K562 (cell line): ENCODE measurements around the gene PNPLA1. TPM values are rescaled to one million over a fixed set of nuclear protein-coding genes. Genes with fewer than 3 reads are reported as not detected.
A peak's percentile ranks its signal among the peaks of the same experiment; 100 is the strongest.

ENCODE experiments used
- ATF7 ChIP-seq: fragments of 450-650 bp; IDR thresholded peaks from 2 replicates; pipeline ENCODE4 v1.7.1; 2014; ENCODE audit warnings: mild to moderate bottlenecking, moderate library complexity
- BRF1 ChIP-seq: IDR thresholded peaks from 3 replicates; pipeline ENCODE4 v1.6.1; 2011; ENCODE audit warnings: borderline replicate concordance, mild to moderate bottlenecking; ENCODE audit not compliant: insufficient read length; ENCODE audit errors: extremely low read depth
- DDX20 ChIP-seq: fragments of 450-650 bp; IDR thresholded peaks from 2 replicates; pipeline ENCODE4 v1.6.1; 2016; ENCODE audit warnings: missing genetic modification characterization, low read depth, mild to moderate bottlenecking, missing compliant biosample characterization, moderate library complexity
- GMEB1 ChIP-seq: fragments of 250-450 bp; sonication (Bioruptor Pico); IDR thresholded peaks from 2 replicates; pipeline ENCODE4 v1.4.0; 2020; ENCODE audit warnings: mild to moderate bottlenecking
- IRF2 ChIP-seq: sonication (generic); formaldehyde crosslinking; IDR thresholded peaks from 2 replicates; pipeline ENCODE4 v1.8.1; 2022; ENCODE audit warnings: mild to moderate bottlenecking, missing genetic modification reagents
- NCOA1 ChIP-seq: fragments of 450-650 bp; IDR thresholded peaks from 2 replicates; pipeline ENCODE4 v1.6.1; 2016; ENCODE audit warnings: low read depth
- PTTG1 ChIP-seq: fragments of 450-650 bp; IDR thresholded peaks from 2 replicates; pipeline ENCODE4 v1.6.1; 2016; ENCODE audit warnings: low read depth, mild to moderate bottlenecking, missing genetic modification characterization, missing compliant biosample characterization
- RREB1 ChIP-seq: fragments of 250-450 bp; sonication (Bioruptor Pico); IDR thresholded peaks from 2 replicates; pipeline ENCODE4 v1.4.0; 2020
- SAFB2 ChIP-seq: fragments of 200-400 bp; formaldehyde crosslinking; IDR thresholded peaks from 2 replicates; pipeline ENCODE4 v1.6.1; 2018; ENCODE audit warnings: borderline replicate concordance, low read length, low read depth, moderate library complexity; ENCODE audit not compliant: severe bottlenecking
- SMAD3 ChIP-seq: fragments of 450-650 bp; formaldehyde crosslinking; conservative IDR thresholded peaks from 2 replicates; pipeline ENCODE4 v1.4.0; 2020; ENCODE audit warnings: mild to moderate bottlenecking
- STAT5A ChIP-seq: IDR thresholded peaks from 2 replicates; pipeline ENCODE4 v1.6.1; 2012; ENCODE audit warnings: low read length, inconsistent platforms, borderline replicate concordance
- ZBTB7A ChIP-seq: IDR thresholded peaks from 2 replicates; pipeline ENCODE4 v1.6.1; 2011; ENCODE audit warnings: low read depth, mild to moderate bottlenecking, low read length, moderate library complexity, borderline replicate concordance; ENCODE audit not compliant: control insufficient read depth
- ZMIZ1 ChIP-seq, 2 experiments: fragments of 150-350 bp in 1 of 2; IDR thresholded peaks; 2 replicates each; pipeline ENCODE4 v1.6.1; 2012 to 2016; ENCODE audit warnings: low read depth in 2 of 2, low read length in 2 of 2, mild to moderate bottlenecking in 1 of 2, moderate library complexity in 1 of 2
- ZNF324 ChIP-seq: fragments of 250-450 bp; sonication (Bioruptor Pico); IDR thresholded peaks from 2 replicates; pipeline ENCODE4 v1.4.0; 2020; ENCODE audit warnings: mild to moderate bottlenecking
- ZNF717 ChIP-seq: fragments of 250-450 bp; sonication (Bioruptor Pico); IDR thresholded peaks from 2 replicates; pipeline ENCODE4 v1.5.0; 2021
- ZNF766 ChIP-seq: fragments of 200-800 bp; sonication (Bioruptor generic); conservative IDR thresholded peaks from 2 replicates; pipeline ENCODE4 v1.6.1; 2016; ENCODE audit warnings: missing genetic modification characterization, missing compliant biosample characterization
- polyA plus RNA-seq, 8 experiments: library from polyadenylated mRNA; depleted of rRNA in 4 of 8; stranded (reverse) in 5 of 8; unstranded in 3 of 8; fragments of >200 nt; fragmentation: Nextera tagmentation in 2 of 8; fragmentation: Illumina TruSeq in 1 of 8; extraction: Ambion mirVana in 2 of 8; extraction: Trizol in 1 of 8; gene quantifications; 2 replicates each; pipeline versions ENCODE4 v1.2.1 to v1.2.3, GENCODE V29; 2011 to 2014; ENCODE audit warnings: inconsistent platforms in 1 of 8, missing spikeins in 1 of 8
- total RNA-seq, 7 experiments: library from RNA; depleted of rRNA in 6 of 7; stranded (reverse); fragments of >200 nt in 6 of 7; fragmentation: Illumina TruSeq in 2 of 7; extraction: Trizol in 2 of 7; gene quantifications; 2 replicates each; pipeline versions ENCODE4 v1.2.1 to v1.2.3, GENCODE V29; 2011 to 2021; ENCODE audit warnings: low replicate concordance in 1 of 7

PNPLA1 gene
- total and polyA plus RNA-seq, 9 of the 15 experiments (the other 6 are each of a cell fraction or from before 2014, with no cell fraction given), result 0.04 to 0.27 (median 0.13) TPM; not detected in 2

GRCh38 chr6:36350681-36351571 is 81.1 kb downstream of the PNPLA1 start (continued):
- TF ChIP-seq GMEB1 (CRISPR knock-in tag) (peak; percentile 51; the same call in 1 of the 2 replicates), PTTG1 (tag) (no peak), IRF2 (no peak), RREB1 (CRISPR knock-in tag) (peak; percentile 78; the same call in 1 of the 2 replicates), ZNF324 (CRISPR knock-in tag) (no peak), NCOA1 (peak; percentile 84), SAFB2 (no peak), ZNF717 (CRISPR knock-in tag) (no peak), BRF1 (no peak), SMAD3 (CRISPR knock-in tag) (peak; percentile 90), ZNF766 (peak; percentile 88), DDX20 (tag) (0 out of 2 replicates have a peak, but pooled peaks have one; percentile 29), ZBTB7A (peak; percentile 26; the same call in 1 of the 2 replicates), STAT5A (peak; percentile 80), ATF7 (peak; percentile 86; the same call in 1 of the 2 replicates), ZMIZ1 (IDR thresholded peaks at IDR 0.05; ENCODE audit: low read depth in 2 of 2, low read length in 2 of 2) (peak in 1 of 2 experiments; percentile 81; a peak in 2 of 4 replicates)
